HG03135 (cell line): ENCODE data around the gene DPP6.

Experiments
- ATAC-seq: cut with Tn5 transposase; IDR thresholded peaks from one replicate; pipeline ENCODE4 v1.9.1; 2021; ENCODE audit warnings: mild to moderate bottlenecking, moderate library complexity; ENCODE audit not compliant: unreplicated experiment

DPP6 gene

GRCh38 chr7:154783281-154783909 is 731.2 kb downstream of the DPP6 start:
- ATAC-seq = no peak

- ATAC-seq = no peak
Measured at GRCh38 chr7:154785898-154786297, 733.7 kb downstream of the DPP6 start.

GRCh38 chr7:154789404-154789803 is 737.2 kb downstream of the DPP6 start:
- ATAC-seq = no peak

- ATAC-seq = no peak
Measured at GRCh38 chr7:154791611-154792010, 739.4 kb downstream of the DPP6 start.

GRCh38 chr7:154792436-154793055 is 740.3 kb downstream of the DPP6 start:
- no peak for ATAC-seq

GRCh38 chr7:154794147-154794780 is 742.1 kb downstream of the DPP6 start:
- no peak for ATAC-seq

- no peak for ATAC-seq
Measured at GRCh38 chr7:154795014-154795413, 742.8 kb downstream of the DPP6 start.

- no peak for ATAC-seq
Measured at GRCh38 chr7:154795437-154795836, 743.2 kb downstream of the DPP6 start.

- no peak for ATAC-seq
Measured at GRCh38 chr7:154804449-154804848, 752.3 kb downstream of the DPP6 start.

GRCh38 chr7:154812027-154812426 is 759.8 kb downstream of the DPP6 start:
- ATAC-seq = no peak

GRCh38 chr7:154817224-154817896 is 765.2 kb downstream of the DPP6 start:
- no peak for ATAC-seq

- no peak for ATAC-seq
Measured at GRCh38 chr7:154827007-154827406, 774.8 kb downstream of the DPP6 start.

GRCh38 chr7:154832557-154833138 is 780.5 kb downstream of the DPP6 start:
- ATAC-seq = no peak

- ATAC-seq = no peak
Measured at GRCh38 chr7:154836021-154836448, 783.8 kb downstream of the DPP6 start.

- no peak for ATAC-seq
Measured at GRCh38 chr7:154837087-154837486, 784.9 kb downstream of the DPP6 start.

GRCh38 chr7:154837622-154838021 is 785.4 kb downstream of the DPP6 start:
- peak; percentile 98 for ATAC-seq

- no peak for ATAC-seq
Measured at GRCh38 chr7:154840086-154840485, 787.9 kb downstream of the DPP6 start.

GRCh38 chr7:154841731-154842331 is 789.6 kb downstream of the DPP6 start:
- no peak for ATAC-seq

- no peak for ATAC-seq
Measured at GRCh38 chr7:154842591-154842990, 790.4 kb downstream of the DPP6 start.

- ATAC-seq = no peak
Measured at GRCh38 chr7:154843670-154844237, 791.6 kb downstream of the DPP6 start.

GRCh38 chr7:154844499-154844898 is 792.3 kb downstream of the DPP6 start:
- ATAC-seq = no peak
